Activated CD4-positive, alpha-beta T cell treated with anti-CD3 and anti-CD28 coated beads, Interleukin-2, amount 10 ng/mL, durations not matched to agents 7 days and 5 days (primary cell): Measurements from ENCODE around the gene SARS1. TPM values are rescaled to one million over a fixed set of nuclear protein-coding genes. Genes with fewer than 3 reads are reported as not detected.

Experiments used
- CTCF ChIA-PET: fragments of 350-600 bp; sonication (Branson Sonifier 250); formaldehyde crosslinking; loops from one replicate; lab custom pipeline; 2021; ENCODE audit warnings: antibody characterized with exemption; lab: Charles Lee
- POLR2A ChIA-PET: fragments of 350-600 bp; sonication (Branson Sonifier 250); formaldehyde crosslinking; loops from one replicate; lab custom pipeline; 2021; ENCODE audit warnings: antibody characterized with exemption; lab: Charles Lee
- DNase-seq: peaks from one replicate; pipeline ENCODE4 v3.0.0-alpha.2; 2020
- H3K27ac Mint-ChIP-seq: one replicate; pipeline ENCODE4 v1.8.0; 2021; ENCODE audit warnings: mild to moderate bottlenecking, moderate library complexity, mixed read lengths
- H3K27me3 Mint-ChIP-seq: one replicate; pipeline ENCODE4 v1.8.0; 2021; ENCODE audit warnings: mixed read lengths
- H3K36me3 Mint-ChIP-seq: one replicate; pipeline ENCODE4 v1.8.0; 2021; ENCODE audit warnings: low read depth, mixed read lengths
- H3K4me1 Mint-ChIP-seq: one replicate; pipeline ENCODE4 v1.8.0; 2021; ENCODE audit warnings: mixed read lengths
- H3K4me3 Mint-ChIP-seq: one replicate; pipeline ENCODE4 v1.8.0; 2021; ENCODE audit warnings: mild to moderate bottlenecking, moderate library complexity, mixed read lengths
- H3K9me3 Mint-ChIP-seq: one replicate; pipeline ENCODE4 v1.8.0; 2021; ENCODE audit warnings: mixed read lengths
- total RNA-seq, 2 experiments: library from RNA; stranded (reverse); gene quantifications; one replicate each; pipeline ENCODE4 v1.2.3, GENCODE V29; 2021

The SARS1 gene
- total RNA-seq, 2 experiments from 2014 or later = 138 to 140 TPM

DNA sequence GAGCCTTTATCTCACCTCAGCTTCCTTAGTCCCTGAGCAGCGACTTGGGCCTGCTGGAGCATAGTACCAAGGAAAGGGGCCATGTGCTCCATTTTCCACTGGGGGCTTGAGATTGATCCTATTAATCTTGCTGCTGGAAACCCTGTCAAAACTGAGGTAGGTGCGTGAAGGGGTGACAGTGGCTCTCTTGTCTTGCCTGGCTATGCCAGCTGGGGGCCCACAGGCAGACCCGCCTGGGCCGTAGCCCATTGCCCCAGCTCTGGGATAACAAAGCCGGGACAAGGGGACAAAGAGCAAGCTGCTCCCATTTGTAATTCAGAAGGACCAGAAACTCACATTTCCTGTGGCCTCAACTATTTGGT lies 25.3 kb downstream of the SARS1 start:
- Mint-ChIP-seq H3K27me3 (peaks cover 16% of the 10 kb centered on the region), H3K27ac (no peak overlapping the region), H3K4me3 (no peak overlapping the region), H3K36me3 (peaks cover 40% of the 10 kb centered on the region), H3K9me3 (no peaks in the 10 kb centered on the region), H3K4me1 (peaks cover 29% of the 10 kb centered on the region)
- no peak for DNase-seq
- ChIA-PET POLR2A (interaction anchor here (0.6 kb wide), 1 partner anchor 126 kb away, joined by 3 read pairs; no protein-coding TSS in a partner anchor), CTCF (interaction anchor here (0.6 to 2.4 kb wide), 8 partner anchors 8 to 159 kb away, joined by 3 to 6 read pairs (median 4); partner anchors contain the start of gene SORT1)

DNA sequence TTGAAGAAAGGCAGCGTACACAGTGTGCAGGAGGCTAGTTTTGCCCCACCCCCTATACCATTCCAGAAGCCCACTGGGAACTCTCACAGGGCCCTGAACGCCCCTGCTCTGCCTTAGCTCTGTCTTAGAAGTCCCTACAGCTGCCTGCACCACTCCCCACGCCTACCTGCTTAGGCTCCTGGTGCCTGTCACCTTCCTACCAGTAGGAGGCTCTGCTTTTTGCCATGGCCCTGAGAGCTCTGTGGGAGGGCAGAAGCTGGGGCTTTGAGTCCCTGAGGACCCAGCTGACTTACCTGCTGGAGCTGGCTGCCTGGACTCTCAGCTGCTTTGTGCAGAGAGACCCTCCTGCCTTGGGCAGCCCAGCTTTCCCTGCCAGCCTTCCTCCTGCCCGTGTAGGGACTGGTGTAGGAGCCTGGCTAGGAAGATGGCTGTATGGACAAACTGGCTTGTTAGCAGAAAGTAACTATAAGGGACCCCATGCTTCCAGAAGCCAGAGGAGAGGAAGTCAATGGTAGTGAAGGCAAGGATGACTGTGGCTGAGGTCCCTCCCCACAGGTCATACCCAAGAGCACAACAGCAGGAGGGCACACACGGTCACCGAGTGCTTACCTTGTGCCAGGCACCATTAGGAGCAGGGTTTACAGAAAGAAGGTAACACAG lies 25.8 kb downstream of the SARS1 start:
- peaks cover 26% of the 10 kb centered on the region for H3K4me1 Mint-ChIP-seq
- H3K9me3 Mint-ChIP-seq = no peaks in the 10 kb centered on the region
- POLR2A ChIA-PET = no interaction called here
- H3K36me3 Mint-ChIP-seq = peaks cover 36% of the 10 kb centered on the region
- H3K27me3 Mint-ChIP-seq = peaks cover 17% of the 10 kb centered on the region
- DNase-seq = peak; percentile 36
- no peak overlapping the region for H3K27ac Mint-ChIP-seq
- CTCF ChIA-PET = interaction anchor here (0.5 to 2.4 kb wide), 10 partner anchors 9 to 745 kb away, joined by 3 to 6 read pairs (median 4); partner anchors contain the start of genes AHCYL1 and SORT1
- H3K4me3 Mint-ChIP-seq = no peak overlapping the region

DNA sequence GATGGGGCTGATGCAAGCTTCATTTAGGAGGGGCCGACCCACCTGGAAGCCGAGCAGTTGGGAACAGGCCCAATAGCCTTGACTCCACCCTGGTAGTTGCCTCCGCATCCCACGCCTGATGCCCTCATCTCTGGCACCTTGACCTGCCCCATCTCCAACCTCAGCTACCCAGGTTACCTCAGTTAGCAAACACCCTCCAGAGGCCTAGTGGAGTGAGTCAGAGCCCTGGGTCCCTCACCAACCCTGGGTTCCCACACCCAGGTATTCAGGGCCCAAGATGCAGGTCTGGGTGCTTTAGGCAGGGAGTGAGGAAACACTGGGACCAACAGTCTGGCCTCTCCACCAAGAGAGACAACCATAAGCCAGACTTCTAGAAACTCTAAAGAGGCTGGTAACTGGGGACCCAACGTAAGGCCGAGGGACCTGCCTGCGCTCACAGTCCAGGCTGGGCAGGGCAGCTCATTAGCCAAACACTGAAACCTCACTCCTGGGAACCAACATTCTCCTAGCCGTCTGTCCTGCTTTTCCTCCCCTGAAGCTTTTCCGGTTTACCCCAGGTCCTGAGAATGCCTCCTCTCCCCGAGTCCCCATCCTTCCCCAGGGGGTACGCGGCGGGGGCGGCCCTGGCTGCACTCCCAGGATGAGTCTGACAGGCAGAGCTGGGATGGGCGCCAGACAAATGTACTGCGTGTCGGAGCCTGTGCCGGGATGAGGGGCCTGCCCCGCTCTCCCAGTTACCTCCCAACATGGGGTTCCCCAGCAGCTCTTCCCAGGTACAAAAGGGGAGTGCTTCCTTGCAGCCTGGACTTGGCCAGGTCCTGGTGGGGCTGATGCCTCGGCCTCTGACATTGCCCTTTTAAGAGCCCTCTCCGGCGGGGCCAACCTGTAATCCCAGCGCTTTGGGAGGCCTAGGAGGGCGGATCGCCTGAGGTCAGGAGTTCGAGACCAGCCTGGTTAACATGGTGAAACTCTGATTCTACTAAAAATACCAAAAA lies 26.7 kb downstream of the SARS1 start:
- DNase-seq = peak; percentile 29
- peaks cover 16% of the 10 kb centered on the region for H3K4me1 Mint-ChIP-seq
- no peak overlapping the region for H3K4me3 Mint-ChIP-seq
- no peaks in the 10 kb centered on the region for H3K9me3 Mint-ChIP-seq
- peaks cover 21% of the 10 kb centered on the region for H3K27me3 Mint-ChIP-seq
- POLR2A ChIA-PET = no interaction called here
- H3K27ac Mint-ChIP-seq = no peak overlapping the region
- peaks cover 28% of the 10 kb centered on the region for H3K36me3 Mint-ChIP-seq
- CTCF ChIA-PET = interaction anchor here (0.6 to 1.4 kb wide), 5 partner anchors 9 to 26 kb away, joined by 3 to 6 read pairs (median 3); no protein-coding TSS in a partner anchor

DNA sequence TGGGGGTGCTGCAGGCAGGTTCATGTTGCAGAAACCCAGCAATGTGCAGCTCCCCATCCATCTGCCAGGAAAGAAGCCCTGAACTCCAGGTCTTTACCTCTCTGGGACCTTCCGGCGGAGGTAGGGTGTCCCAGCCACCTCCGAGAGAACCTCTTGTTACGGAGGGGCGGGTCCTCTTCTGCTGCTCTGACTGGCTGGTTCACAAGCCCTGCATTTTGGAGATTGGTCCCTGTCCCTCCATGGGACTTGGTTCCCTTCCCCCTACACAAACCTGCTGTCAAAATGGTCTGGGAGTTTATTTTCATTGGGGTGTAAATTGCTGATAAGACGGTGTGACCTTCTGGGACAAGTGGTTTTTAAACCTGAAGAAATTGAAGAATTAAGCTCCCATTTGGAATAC lies 27.6 kb downstream of the SARS1 start:
- H3K27ac Mint-ChIP-seq = no peak overlapping the region
- CTCF ChIA-PET = interaction anchor here (0.6 to 0.8 kb wide), 3 partner anchors 10 to 244 kb away, joined by 3 to 4 read pairs (median 3); no protein-coding TSS in a partner anchor
- POLR2A ChIA-PET = no interaction called here
- H3K4me3 Mint-ChIP-seq = no peak overlapping the region
- H3K4me1 Mint-ChIP-seq = peaks cover 13% of the 10 kb centered on the region
- no peaks in the 10 kb centered on the region for H3K9me3 Mint-ChIP-seq
- no peak for DNase-seq
- peaks cover 20% of the 10 kb centered on the region for H3K36me3 Mint-ChIP-seq
- peaks cover 22% of the 10 kb centered on the region for H3K27me3 Mint-ChIP-seq

DNA sequence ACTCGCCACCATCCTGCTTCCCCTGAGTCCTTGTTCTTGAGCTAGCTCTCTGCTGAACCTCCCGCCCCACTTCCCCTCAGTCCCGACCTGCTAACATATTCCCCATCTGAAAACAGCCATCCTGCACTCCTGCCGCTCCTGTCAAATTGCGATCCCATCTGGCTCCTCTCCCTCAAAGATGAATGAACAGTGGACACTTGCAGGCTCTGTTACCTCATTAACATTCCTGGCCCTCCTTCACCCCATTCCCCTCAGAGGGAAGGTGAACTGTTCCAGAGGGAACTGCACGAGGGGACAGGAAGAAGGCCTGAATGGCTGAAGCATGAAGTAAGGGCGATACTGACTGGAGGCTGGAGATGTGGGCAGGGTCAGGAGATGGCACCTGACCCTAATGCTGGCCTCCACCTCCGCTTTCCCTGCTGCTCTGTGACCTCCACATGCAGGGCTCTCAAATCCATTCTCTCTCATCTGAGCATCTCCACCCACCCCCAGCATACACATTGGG lies 28.2 kb downstream of the SARS1 start:
- Mint-ChIP-seq H3K36me3 (peaks cover 15% of the 10 kb centered on the region), H3K4me3 (no peak overlapping the region), H3K4me1 (peaks cover 13% of the 10 kb centered on the region), H3K27me3 (peaks cover 26% of the 10 kb centered on the region), H3K27ac (no peak overlapping the region), H3K9me3 (no peaks in the 10 kb centered on the region)
- ChIA-PET CTCF (interaction anchor here (0.6 kb wide), 1 partner anchor 243 kb away, joined by 4 read pairs; no protein-coding TSS in a partner anchor), POLR2A (no interaction called here)
- no peak for DNase-seq

DNA sequence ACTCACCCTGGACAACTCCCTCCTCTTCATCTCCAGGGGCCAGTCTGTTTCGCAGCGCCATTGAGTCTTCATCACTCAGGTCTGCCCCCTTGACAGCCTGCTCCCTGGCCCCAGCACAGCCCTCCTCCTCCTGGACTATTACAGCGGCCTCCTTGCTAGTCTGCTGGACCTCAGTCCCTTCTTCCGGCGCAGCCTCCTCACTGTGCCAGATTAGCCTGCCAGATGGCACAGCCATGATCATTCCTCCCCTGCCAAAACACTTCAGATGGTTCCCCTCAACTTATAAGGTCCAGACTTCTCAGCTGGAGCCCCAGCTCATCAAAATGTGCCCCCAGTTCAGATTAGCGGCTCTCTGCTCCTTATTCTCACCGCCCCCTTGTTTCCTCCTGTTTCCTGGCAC lies 28.7 kb downstream of the SARS1 start:
- POLR2A ChIA-PET = no interaction called here
- Mint-ChIP-seq H3K9me3 (no peaks in the 10 kb centered on the region), H3K36me3 (peaks cover 11% of the 10 kb centered on the region), H3K4me1 (peaks cover 13% of the 10 kb centered on the region), H3K27me3 (peaks cover 26% of the 10 kb centered on the region), H3K4me3 (no peak overlapping the region), H3K27ac (no peak overlapping the region)
- CTCF ChIA-PET = interaction anchor here (0.7 kb wide), 1 partner anchor 151 kb away, joined by 3 read pairs; no protein-coding TSS in a partner anchor
- no peak for DNase-seq

DNA sequence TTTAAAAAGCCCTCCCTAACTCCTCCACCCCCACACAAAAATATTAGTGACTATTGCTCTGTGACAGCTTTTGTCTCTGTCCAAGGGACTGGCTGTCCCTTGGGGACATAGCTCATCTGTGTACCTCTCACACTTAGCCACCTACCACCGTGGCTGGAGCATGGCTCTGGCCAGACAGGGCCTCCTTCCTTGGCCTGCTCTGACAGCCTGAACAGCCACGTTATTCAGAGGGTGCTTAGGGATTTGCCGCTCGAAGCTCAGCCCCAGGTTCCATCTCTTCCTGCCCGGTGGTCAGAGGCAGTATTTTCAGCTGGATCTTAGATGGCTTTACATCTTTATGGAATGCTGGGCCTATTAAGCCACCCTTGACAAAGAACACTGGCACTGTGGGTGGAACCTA lies 29.5 kb downstream of the SARS1 start:
- ChIA-PET CTCF (interaction anchor here (0.7 to 1.2 kb wide), 5 partner anchors 14 to 638 kb away, joined by 3 to 4 read pairs (median 3); no protein-coding TSS in a partner anchor), POLR2A (no interaction called here)
- peaks cover 26% of the 10 kb centered on the region for H3K27me3 Mint-ChIP-seq
- peaks cover 13% of the 10 kb centered on the region for H3K4me1 Mint-ChIP-seq
- H3K4me3 Mint-ChIP-seq = no peak overlapping the region
- no peak for DNase-seq
- peaks cover 4% of the 10 kb centered on the region for H3K36me3 Mint-ChIP-seq
- H3K27ac Mint-ChIP-seq = no peak overlapping the region
- H3K9me3 Mint-ChIP-seq = no peaks in the 10 kb centered on the region

DNA sequence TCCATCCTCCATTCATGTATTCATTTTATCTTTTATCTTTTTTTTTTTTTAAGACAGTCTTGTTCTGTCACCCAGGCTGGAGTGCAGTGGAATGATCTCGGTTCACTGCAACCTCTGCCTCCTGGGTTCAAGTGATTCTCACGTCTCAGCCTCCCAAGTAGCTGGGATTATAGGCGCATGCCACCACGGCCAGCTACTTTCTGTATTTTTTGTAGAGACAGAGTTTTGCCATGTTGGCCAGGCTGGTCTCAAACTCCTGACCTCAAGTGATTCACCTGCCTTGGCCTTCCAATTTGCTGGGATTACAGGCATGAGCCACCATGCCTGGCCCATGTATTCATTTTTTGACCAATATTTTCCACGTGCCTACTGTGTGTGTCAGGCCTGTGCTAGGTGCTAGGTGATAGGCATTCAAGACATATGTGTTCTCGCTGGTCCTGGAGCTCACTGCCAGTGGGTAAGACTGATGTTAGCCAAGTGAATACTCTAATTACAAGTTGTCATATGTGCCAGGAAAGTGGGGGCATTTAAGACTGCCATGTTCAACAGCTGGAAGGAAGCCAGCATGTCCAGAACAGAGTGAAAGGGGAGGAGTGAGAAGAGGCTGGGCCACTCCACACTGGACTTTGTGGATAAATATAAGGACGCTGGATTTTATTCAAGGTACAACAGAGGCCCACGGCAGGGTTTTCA lies 30.3 kb downstream of the SARS1 start:
- Mint-ChIP-seq H3K4me1 (peaks cover 13% of the 10 kb centered on the region), H3K9me3 (no peaks in the 10 kb centered on the region), H3K27ac (no peak overlapping the region), H3K36me3 (no peaks in the 10 kb centered on the region), H3K27me3 (peaks cover 26% of the 10 kb centered on the region), H3K4me3 (no peak overlapping the region)
- POLR2A ChIA-PET = interaction anchor here (0.6 kb wide), 1 partner anchor 425 kb away, joined by 3 read pairs; no protein-coding TSS in a partner anchor
- CTCF ChIA-PET = interaction anchor here (0.8 to 1.2 kb wide), 4 partner anchors 11 to 289 kb away, joined by 3 to 4 read pairs (median 3); no protein-coding TSS in a partner anchor
- DNase-seq = no peak

DNA sequence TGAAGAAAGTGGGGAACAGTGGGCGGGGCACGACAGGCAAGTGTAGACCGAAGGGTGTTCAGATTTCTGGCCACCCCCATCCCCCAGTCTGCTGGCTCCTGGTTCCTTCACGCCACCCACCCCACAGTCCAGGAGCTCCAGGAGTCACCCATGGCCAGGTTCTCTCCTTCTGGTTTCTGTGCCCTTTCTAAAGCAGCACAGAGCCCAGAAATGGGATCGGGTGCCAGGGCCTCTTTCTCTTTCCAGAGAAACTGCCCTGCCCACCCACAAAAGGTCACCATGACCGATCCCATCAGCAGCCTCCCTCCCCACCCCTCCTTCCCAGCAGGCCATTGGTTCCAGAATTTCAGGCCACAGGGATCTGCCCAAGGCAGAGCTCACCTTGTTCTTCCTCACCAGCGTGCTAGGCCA lies 32.4 kb downstream of the SARS1 start:
- Mint-ChIP-seq H3K27ac (no peak overlapping the region), H3K4me3 (no peak overlapping the region), H3K27me3 (peaks cover 27% of the 10 kb centered on the region), H3K9me3 (no peaks in the 10 kb centered on the region), H3K36me3 (no peaks in the 10 kb centered on the region), H3K4me1 (peaks cover 16% of the 10 kb centered on the region)
- no peak for DNase-seq
- POLR2A ChIA-PET = no interaction called here
- CTCF ChIA-PET = interaction anchor here (1.0 to 1.3 kb wide), 3 partner anchors 8 to 286 kb away, joined by 3 to 4 read pairs (median 3); no protein-coding TSS in a partner anchor

DNA sequence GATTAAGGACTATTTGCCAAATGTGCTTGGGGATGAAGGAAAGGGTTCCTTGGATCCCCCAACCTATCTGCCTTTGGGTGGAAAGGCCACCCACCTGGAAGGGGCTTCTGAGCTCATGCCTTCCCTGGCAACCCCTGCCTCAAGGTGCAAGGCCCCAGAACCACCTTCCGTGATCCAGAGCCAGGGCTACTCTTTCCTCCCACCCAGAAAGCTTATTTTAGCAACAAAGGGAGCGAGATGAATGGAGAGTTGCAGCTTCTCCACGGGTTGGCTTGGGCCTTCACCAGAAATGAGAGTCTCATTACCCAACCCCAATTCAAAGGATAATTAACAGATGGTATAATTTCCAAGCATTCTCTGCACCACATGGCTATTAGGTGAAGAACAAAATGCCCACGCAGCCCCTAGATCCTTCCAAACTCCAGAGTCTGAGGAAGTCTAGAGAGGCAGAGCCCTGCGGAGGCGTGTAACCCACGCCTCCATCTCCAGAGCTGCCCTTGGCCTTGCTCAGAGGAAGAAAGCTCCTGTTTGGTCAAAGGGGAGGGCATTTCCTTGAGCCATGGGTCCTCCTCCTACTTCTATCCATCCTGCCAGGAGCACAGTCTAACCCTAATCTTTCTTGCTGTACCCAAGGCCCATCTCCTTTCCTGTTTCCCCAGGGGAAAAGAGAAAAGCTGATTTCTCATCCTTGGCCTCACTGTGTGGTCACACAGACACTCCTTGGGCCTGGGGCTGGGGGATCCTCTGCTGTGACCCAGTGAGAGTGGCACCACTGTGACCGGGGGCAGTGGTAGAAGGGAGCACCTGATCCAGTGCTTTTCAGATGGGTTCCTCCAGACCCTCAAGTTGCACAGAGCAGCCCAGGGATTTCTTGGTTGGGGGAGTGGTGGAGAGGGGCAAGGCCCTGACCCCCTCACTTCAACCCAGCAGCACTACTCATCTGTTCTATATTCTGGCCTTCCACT lies 34.0 kb downstream of the SARS1 start:
- Mint-ChIP-seq H3K27ac (no peak overlapping the region), H3K27me3 (peaks cover 14% of the 10 kb centered on the region), H3K36me3 (no peaks in the 10 kb centered on the region), H3K4me1 (peaks cover 4% of the 10 kb centered on the region), H3K4me3 (peak overlapping the region; percentile 13), H3K9me3 (no peaks in the 10 kb centered on the region)
- ChIA-PET POLR2A (no interaction called here), CTCF (interaction anchor here (0.7 to 2.0 kb wide), 5 partner anchors 9 to 285 kb away, joined by 3 to 7 read pairs (median 3); no protein-coding TSS in a partner anchor)
- DNase-seq = no peak

DNA sequence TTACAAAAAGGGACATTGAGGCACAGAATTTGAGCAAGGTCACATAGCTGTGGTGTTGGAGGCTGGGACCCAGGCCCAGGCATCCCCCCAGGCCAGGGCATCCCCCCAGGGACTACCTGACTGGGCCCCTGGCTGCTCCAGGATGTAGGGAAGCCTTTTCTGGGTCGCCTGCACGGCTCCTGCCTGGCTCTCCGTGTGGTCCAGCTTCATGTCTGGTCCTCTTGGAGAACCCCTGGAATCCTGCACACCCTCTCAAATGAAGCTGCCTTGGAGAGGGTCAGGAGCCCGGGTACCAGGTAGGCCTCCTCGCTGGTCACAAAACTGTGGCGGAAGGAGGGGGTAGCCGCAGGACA lies 34.7 kb downstream of the SARS1 start:
- CTCF ChIA-PET = interaction anchor here (2.0 kb wide), 1 partner anchor 12 kb away, joined by 7 read pairs; no protein-coding TSS in a partner anchor
- H3K27ac Mint-ChIP-seq = no peak overlapping the region
- H3K36me3 Mint-ChIP-seq = no peaks in the 10 kb centered on the region
- POLR2A ChIA-PET = no interaction called here
- H3K4me1 Mint-ChIP-seq = peaks cover 4% of the 10 kb centered on the region
- H3K27me3 Mint-ChIP-seq = peaks cover 12% of the 10 kb centered on the region
- H3K4me3 Mint-ChIP-seq = no peak overlapping the region
- no peaks in the 10 kb centered on the region for H3K9me3 Mint-ChIP-seq
- DNase-seq = no peak
